Fibroblast of skin of scalp (primary cell): ENCODE measurements around the gene TTLL9. TPM values are rescaled to one million over a fixed set of nuclear protein-coding genes. Genes with fewer than 3 reads are reported as not detected.
"Not testable (repeated sequence)": the region's sequence is repeated elsewhere in the genome, so short reads cannot be mapped to it uniquely, and the experiment has no call there.

Experiments used
- DNase-seq: peaks from one replicate; pipeline ENCODE4 v3.0.0-alpha.2; 2013
- polyA plus RNA-seq, 2 experiments: library from polyadenylated mRNA; unstranded; fragments of 120-200 nt; gene quantifications; one replicate each; pipeline ENCODE4 v1.2.1, GENCODE V29; 2013; ENCODE audit not compliant: insufficient read length in 2 of 2

TTLL9 gene
- polyA plus RNA-seq (2013, experiment 1 of 2; ENCODE audit: insufficient read length), result 0.06 TPM
- polyA plus RNA-seq (2013, experiment 2 of 2; ENCODE audit: insufficient read length), result 0.11 TPM

- DNase-seq, result no peak
These were observed at the start of gene TTLL9, which contains the start of gene DUSP15 for GRCh38 chr20:31869942-31870725. TTLL9 (plus strand) TSS chr20:31870634; CDS start chr20:31871127, 493 bp downstream. DUSP15 (minus strand) TSS chr20:31870527; CDS start chr20:31870337, 190 bp downstream.

GRCh38 chr20:31821427-31821826 lies 49.0 kb upstream of the TTLL9 start:
- DNase-seq, result no peak

GRCh38 chr20:31822421-31823330 lies 47.8 kb upstream of the TTLL9 start:
- peak; percentile 67 for DNase-seq

GRCh38 chr20:31823360-31824124 lies 46.9 kb upstream of the TTLL9 start:
- DNase-seq, result no peak

- no peak for DNase-seq
These were observed 46.3 kb upstream of the TTLL9 start for GRCh38 chr20:31824125-31824485.

GRCh38 chr20:31824554-31825313 lies 45.7 kb upstream of the TTLL9 start:
- no peak for DNase-seq

GRCh38 chr20:31826074-31826473 lies 44.4 kb upstream of the TTLL9 start:
- DNase-seq, result no peak

- DNase-seq, result no peak
These were observed 43.4 kb upstream of the TTLL9 start for GRCh38 chr20:31827059-31827458.

GRCh38 chr20:31828016-31828415 lies 42.4 kb upstream of the TTLL9 start:
- not testable (repeated sequence) for DNase-seq

GRCh38 chr20:31829731-31830130 lies 40.7 kb upstream of the TTLL9 start:
- DNase-seq, result no peak

- DNase-seq, result no peak
These were observed 39.9 kb upstream of the TTLL9 start for GRCh38 chr20:31830406-31830981.

- DNase-seq, result no peak
These were observed 39.2 kb upstream of the TTLL9 start for GRCh38 chr20:31831211-31831610.

GRCh38 chr20:31831771-31832306 lies 38.6 kb upstream of the TTLL9 start:
- DNase-seq, result no peak

GRCh38 chr20:31833130-31833930 lies 37.1 kb upstream of the TTLL9 start:
- peak; percentile 46 for DNase-seq

GRCh38 chr20:31833931-31834521 lies 36.4 kb upstream of the TTLL9 start:
- DNase-seq, result no peak

- DNase-seq, result no peak
These were observed 34.9 kb upstream of the TTLL9 start for GRCh38 chr20:31835554-31835953.

GRCh38 chr20:31835977-31836852 lies 34.2 kb upstream of the TTLL9 start:
- DNase-seq, result peak; percentile 91

- peak; percentile 74 for DNase-seq
These were observed 33.4 kb upstream of the TTLL9 start for GRCh38 chr20:31836853-31837608.
